ENCODE data around the gene CMPK2. TPM values are rescaled to one million over a fixed set of nuclear protein-coding genes. Genes with fewer than 3 reads are reported as not detected.

CMPK2 gene
- total RNA-seq, 2 experiments from 2014 or later = 3.2 to 4.5 TPM

DNA sequence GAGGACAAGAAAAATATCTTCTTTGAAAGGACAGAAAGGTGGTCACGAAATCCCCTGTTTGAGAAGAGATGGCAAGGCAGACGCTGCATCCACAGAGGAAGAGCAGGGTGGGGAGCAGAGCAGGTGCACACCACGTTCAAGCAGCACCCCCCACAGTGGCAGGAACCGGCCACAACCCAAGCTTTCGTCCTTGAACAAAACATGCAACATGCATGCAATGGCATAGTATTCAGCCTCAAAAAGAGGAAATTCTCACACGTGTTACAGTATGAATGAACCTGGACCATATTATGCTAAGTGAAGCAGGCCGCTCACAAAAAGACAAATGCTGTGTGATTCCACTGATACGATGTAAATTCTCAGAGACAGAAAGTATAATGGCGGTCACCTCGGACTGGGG is 51.4 kb downstream of the CMPK2 start:
- H3K36me3 Mint-ChIP-seq (ENCODE audit: low read depth) = no peaks in the 10 kb centered on the region
- DNase-seq = no peak
- H3K9me3 Mint-ChIP-seq = no peaks in the 10 kb centered on the region
- H3K27me3 Mint-ChIP-seq = peaks cover 14% of the 10 kb centered on the region
- TF ChIP-seq, protein P1, sequence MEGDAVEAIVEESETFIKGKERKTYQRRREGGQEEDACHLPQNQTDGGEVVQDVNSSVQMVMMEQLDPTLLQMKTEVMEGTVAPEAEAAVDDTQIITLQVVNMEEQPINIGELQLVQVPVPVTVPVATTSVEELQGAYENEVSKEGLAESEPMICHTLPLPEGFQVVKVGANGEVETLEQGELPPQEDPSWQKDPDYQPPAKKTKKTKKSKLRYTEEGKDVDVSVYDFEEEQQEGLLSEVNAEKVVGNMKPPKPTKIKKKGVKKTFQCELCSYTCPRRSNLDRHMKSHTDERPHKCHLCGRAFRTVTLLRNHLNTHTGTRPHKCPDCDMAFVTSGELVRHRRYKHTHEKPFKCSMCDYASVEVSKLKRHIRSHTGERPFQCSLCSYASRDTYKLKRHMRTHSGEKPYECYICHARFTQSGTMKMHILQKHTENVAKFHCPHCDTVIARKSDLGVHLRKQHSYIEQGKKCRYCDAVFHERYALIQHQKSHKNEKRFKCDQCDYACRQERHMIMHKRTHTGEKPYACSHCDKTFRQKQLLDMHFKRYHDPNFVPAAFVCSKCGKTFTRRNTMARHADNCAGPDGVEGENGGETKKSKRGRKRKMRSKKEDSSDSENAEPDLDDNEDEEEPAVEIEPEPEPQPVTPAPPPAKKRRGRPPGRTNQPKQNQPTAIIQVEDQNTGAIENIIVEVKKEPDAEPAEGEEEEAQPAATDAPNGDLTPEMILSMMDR (IDR thresholded peaks at IDR 0.05) = no peak
- ATAC-seq = no peak
- H3K27ac Mint-ChIP-seq = no peak overlapping the region
- H3K4me3 Mint-ChIP-seq = no peak overlapping the region
- intact Hi-C loops (cut with micrococcal nuclease) = no loop called here
- ChIA-PET POLR2A (no interaction called here), CTCF (no interaction called here)
- H3K4me1 Mint-ChIP-seq (ENCODE audit: low read depth) = no peaks in the 10 kb centered on the region

DNA sequence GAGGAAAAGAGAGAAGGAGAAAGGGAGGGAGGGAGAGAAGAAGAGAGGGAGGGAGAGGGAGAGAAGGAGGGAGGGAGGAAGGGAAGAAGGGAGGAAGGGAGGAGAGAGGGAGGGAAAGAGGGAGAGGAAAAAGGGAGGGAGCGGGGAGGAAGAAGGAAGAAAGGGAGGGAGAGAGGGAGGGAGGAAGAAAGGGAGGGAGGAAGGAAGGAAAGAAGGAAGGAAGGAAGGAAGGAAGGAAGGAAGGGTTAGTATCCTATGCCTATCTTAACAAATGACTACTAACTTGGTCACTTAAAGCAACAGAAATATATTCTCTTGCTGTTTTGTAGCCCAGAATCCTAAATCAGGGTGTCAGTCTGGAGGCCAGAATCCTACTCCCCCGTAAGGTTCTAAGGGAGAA is 52.1 kb downstream of the CMPK2 start:
- CTCF ChIA-PET = no interaction called here
- TF ChIP-seq, protein P1 (IDR thresholded peaks at IDR 0.05) = no peak
- H3K36me3 Mint-ChIP-seq (ENCODE audit: low read depth) = no peaks in the 10 kb centered on the region
- POLR2A ChIA-PET = interaction anchor here (0.6 kb wide), 1 partner anchor 27 kb away, joined by 3 read pairs; no protein-coding TSS in a partner anchor
- no peak for ATAC-seq
- no peaks in the 10 kb centered on the region for H3K9me3 Mint-ChIP-seq
- no peak for DNase-seq
- no peaks in the 10 kb centered on the region for H3K4me1 Mint-ChIP-seq (ENCODE audit: low read depth)
- H3K27ac Mint-ChIP-seq = no peak overlapping the region
- peaks cover 17% of the 10 kb centered on the region for H3K27me3 Mint-ChIP-seq
- intact Hi-C loops (cut with micrococcal nuclease) = no loop called here
- no peak overlapping the region for H3K4me3 Mint-ChIP-seq

DNA sequence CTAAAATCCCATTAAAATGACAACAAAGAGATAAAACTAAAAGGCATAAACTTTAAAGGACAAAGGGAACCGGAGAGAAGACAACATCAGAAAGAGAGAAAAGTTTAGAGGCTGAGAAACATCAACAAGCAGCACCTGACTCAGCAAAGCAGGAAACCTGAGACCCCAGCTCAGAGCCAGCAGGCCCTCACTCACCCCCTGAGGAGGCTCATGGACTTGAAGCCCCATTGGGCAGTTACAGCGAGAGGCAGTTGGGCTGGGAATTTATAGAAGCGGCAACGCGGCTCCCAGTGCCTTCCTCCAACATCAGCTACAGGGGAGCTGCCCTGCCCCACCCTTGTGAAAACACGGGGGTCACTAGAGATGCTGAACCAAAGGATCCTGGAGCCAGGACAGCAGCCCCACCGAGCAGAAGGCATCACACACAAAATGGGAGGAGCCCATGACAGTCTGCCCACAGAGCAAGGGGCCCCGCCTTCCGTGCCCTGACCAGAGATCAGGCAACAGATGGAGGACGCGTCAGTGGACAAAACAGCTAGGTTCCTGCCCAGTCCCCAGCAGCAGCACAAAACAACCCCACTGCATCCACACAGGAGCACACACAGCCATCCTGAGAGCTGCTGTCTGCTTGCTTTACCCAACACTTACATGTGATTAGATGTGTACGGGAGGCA is 52.7 kb downstream of the CMPK2 start:
- Mint-ChIP-seq H3K4me1 (ENCODE audit: low read depth) (no peaks in the 10 kb centered on the region), H3K4me3 (no peak overlapping the region), H3K9me3 (no peaks in the 10 kb centered on the region), H3K27ac (no peak overlapping the region), H3K27me3 (peaks cover 16% of the 10 kb centered on the region), H3K36me3 (ENCODE audit: low read depth) (no peaks in the 10 kb centered on the region)
- TF ChIP-seq, protein P1 (IDR thresholded peaks at IDR 0.05) = no peak
- ATAC-seq (no peak), DNase-seq (no peak)
- ChIA-PET POLR2A (interaction anchor here (0.6 kb wide), 1 partner anchor 26 kb away, joined by 3 read pairs; no protein-coding TSS in a partner anchor), CTCF (no interaction called here)
- intact Hi-C loops (cut with micrococcal nuclease) = no loop called here

DNA sequence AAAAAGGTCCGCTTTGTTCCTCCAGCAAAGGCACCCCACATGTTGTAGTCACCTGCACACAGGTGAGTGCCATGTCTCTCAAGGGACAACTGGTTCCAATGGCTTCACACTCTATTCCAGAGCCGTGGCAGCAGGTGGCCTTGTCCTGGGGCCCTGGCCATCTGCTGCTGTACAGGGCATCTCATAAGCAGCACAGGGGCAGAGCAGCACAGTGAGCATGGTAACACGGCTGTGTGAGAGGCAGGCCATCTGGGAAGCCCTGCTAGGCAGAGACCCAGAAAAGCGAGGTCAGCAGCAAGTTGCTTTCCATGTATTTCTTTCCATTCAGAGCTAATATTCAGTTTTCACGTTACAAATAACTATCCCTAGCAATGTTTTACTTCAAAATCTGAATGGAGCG is 54.7 kb downstream of the CMPK2 start:
- peaks cover 19% of the 10 kb centered on the region for H3K27me3 Mint-ChIP-seq
- intact Hi-C loops (cut with micrococcal nuclease) = no loop called here
- POLR2A ChIA-PET = interaction anchor here (0.6 kb wide), 1 partner anchor 10 kb away, joined by 3 read pairs; no protein-coding TSS in a partner anchor
- no peaks in the 10 kb centered on the region for H3K4me1 Mint-ChIP-seq (ENCODE audit: low read depth)
- H3K36me3 Mint-ChIP-seq (ENCODE audit: low read depth) = no peaks in the 10 kb centered on the region
- H3K27ac Mint-ChIP-seq = no peak overlapping the region
- ATAC-seq (no peak), DNase-seq (no peak)
- CTCF ChIA-PET = no interaction called here
- TF ChIP-seq, protein P1 (IDR thresholded peaks at IDR 0.05) = no peak
- H3K4me3 Mint-ChIP-seq = no peak overlapping the region
- H3K9me3 Mint-ChIP-seq = no peaks in the 10 kb centered on the region

DNA sequence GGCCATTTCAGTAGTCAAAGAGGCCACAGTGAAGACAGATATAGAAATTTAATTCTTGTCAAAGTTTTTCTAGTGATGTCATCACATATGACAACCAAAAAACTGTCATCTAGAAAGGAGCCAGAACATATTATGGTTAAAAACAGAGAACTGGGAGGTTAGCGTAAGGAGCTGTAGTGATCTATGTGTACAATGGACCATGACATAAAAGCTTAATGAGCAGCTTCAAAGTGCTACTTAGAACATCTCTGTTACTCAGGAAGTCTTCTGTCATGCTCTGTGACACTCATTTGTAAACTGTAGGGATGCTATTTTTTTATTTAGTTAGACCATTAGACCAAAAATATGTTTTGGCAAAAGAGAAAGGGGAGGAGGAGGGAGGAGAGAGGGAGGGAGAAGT is 57.3 kb downstream of the CMPK2 start:
- Mint-ChIP-seq H3K27ac (no peak overlapping the region), H3K9me3 (no peaks in the 10 kb centered on the region), H3K36me3 (ENCODE audit: low read depth) (no peaks in the 10 kb centered on the region), H3K4me3 (no peak overlapping the region), H3K27me3 (peaks cover 22% of the 10 kb centered on the region), H3K4me1 (ENCODE audit: low read depth) (no peaks in the 10 kb centered on the region)
- ATAC-seq (no peak), DNase-seq (no peak)
- TF ChIP-seq, protein P1 (IDR thresholded peaks at IDR 0.05) = no peak
- ChIA-PET POLR2A (interaction anchor here (0.5 kb wide), 1 partner anchor 1923 kb away, joined by 3 read pairs; no protein-coding TSS in a partner anchor), CTCF (no interaction called here)
- intact Hi-C loops (cut with micrococcal nuclease) = no loop called here

Data from activated CD8-positive, alpha-beta T cell treated with anti-CD3 and anti-CD28 coated beads for 36 hours (primary cell).